IMR-90 (cell line): ENCODE data around the gene ANKRD55. TPM values are rescaled to one million over a fixed set of nuclear protein-coding genes. Genes with fewer than 3 reads are reported as not detected.

ENCODE experiments used
- ATAC-seq: fragments of 200-7000 bp; cut with Tn5 transposase; 2 replicates; pipeline ENCODE4 v1.9.1; 2020; ENCODE audit warnings: low read depth, mild to moderate bottlenecking, moderate library complexity
- BruUV-seq: library from RNA; stranded (reverse); fragments of 400-500 nt; replicated peaks from 2 replicates; lab custom pipeline; 2021; lab: Mats Ljungman, UMichigan
- CTCF ChIA-PET: fragments of 300-600 bp; formaldehyde crosslinking; extraction: SDS; loops from one replicate; lab custom pipeline; 2021; ENCODE audit warnings: antibody characterized with exemption; lab: Yijun Ruan, JAX
- POLR2A ChIA-PET: fragments of 300-600 bp; sonication (Branson Sonifier 250); formaldehyde crosslinking; loops from one replicate; lab custom pipeline; 2022; ENCODE audit warnings: antibody characterized with exemption; ENCODE audit not compliant: unreplicated experiment; lab: Charles Lee
- DNase-seq: peaks from one replicate; pipeline ENCODE4 v3.0.0; 2013
- H2AFZ ChIP-seq: replicated peaks from 2 replicates; pipeline ENCODE3; 2013; ENCODE audit warnings: low read length, mild to moderate bottlenecking; ENCODE audit not compliant: poor library complexity
- H2AK5ac ChIP-seq: 2 replicates; pipeline ENCODE4 v1.6.1; 2013; ENCODE audit warnings: low read depth, low read length, inconsistent platforms
- H2AK9ac ChIP-seq: replicated peaks from 2 replicates; pipeline ENCODE3; 2013; ENCODE audit warnings: mild to moderate bottlenecking, low read depth, low read length, moderate library complexity; ENCODE audit not compliant: poor library complexity
- H2BK120ac ChIP-seq: 2 replicates; pipeline ENCODE4 v1.6.1; 2013; ENCODE audit warnings: low read depth, low read length, inconsistent platforms
- H2BK15ac ChIP-seq: 3 replicates; pipeline ENCODE4 v1.6.1; 2013; ENCODE audit warnings: low read depth, low read length, inconsistent platforms
- H2BK20ac ChIP-seq: 2 replicates; pipeline ENCODE4 v1.6.1; 2013; ENCODE audit warnings: low read depth, mild to moderate bottlenecking, inconsistent platforms, low read length, moderate library complexity
- H2BK5ac ChIP-seq: 2 replicates; pipeline ENCODE4 v1.6.1; 2013; ENCODE audit warnings: mild to moderate bottlenecking, low read depth, low read length, inconsistent platforms; ENCODE audit not compliant: poor library complexity, severe bottlenecking
- H3K14ac ChIP-seq: replicated peaks from 2 replicates; pipeline ENCODE4 v1.6.1; 2013; ENCODE audit warnings: low read depth, low read length, inconsistent platforms
- H3K18ac ChIP-seq: 2 replicates; pipeline ENCODE4 v1.6.1; 2013; ENCODE audit warnings: low read depth, low read length, control low read depth
- H3K23ac ChIP-seq: 2 replicates; pipeline ENCODE4 v1.6.1; 2013; ENCODE audit warnings: low read depth, low read length, inconsistent platforms
- H3K27ac ChIP-seq: 2 replicates; pipeline ENCODE4 v1.5.1; 2013; ENCODE audit warnings: mild to moderate bottlenecking, control low read depth, low read length; ENCODE audit not compliant: insufficient read depth
- H3K27me3 ChIP-seq: 2 replicates; pipeline ENCODE4 v1.6.1; 2013; ENCODE audit warnings: low read length; ENCODE audit not compliant: control insufficient read depth, insufficient read depth
- H3K36me3 ChIP-seq: 2 replicates; pipeline ENCODE4 v1.6.1; 2013; ENCODE audit warnings: low read length, mixed read lengths; ENCODE audit not compliant: control insufficient read depth, insufficient read depth
- H3K4ac ChIP-seq: 2 replicates; pipeline ENCODE4 v1.6.1; 2013; ENCODE audit warnings: low read depth, low read length, inconsistent platforms
- H3K4me1 ChIP-seq: 2 replicates; pipeline ENCODE4 v1.6.1; 2013; ENCODE audit warnings: low read length, mixed read lengths; ENCODE audit not compliant: control insufficient read depth, insufficient read depth
- H3K4me2 ChIP-seq: 2 replicates; pipeline ENCODE4 v1.6.1; 2013; ENCODE audit warnings: low read depth, mild to moderate bottlenecking, control low read depth, low read length, moderate library complexity
- H3K4me3 ChIP-seq: 2 replicates; pipeline ENCODE4 v1.5.1; 2013; ENCODE audit warnings: low read depth, mild to moderate bottlenecking, control low read depth, low read length, moderate library complexity; ENCODE audit not compliant: insufficient read depth
- H3K56ac ChIP-seq: 2 replicates; pipeline ENCODE4 v1.6.1; 2013; ENCODE audit warnings: low read length, inconsistent platforms; ENCODE audit not compliant: insufficient read depth; ENCODE audit errors: extremely low read depth
- H3K79me1 ChIP-seq, 2 experiments: 2 replicates each; pipeline ENCODE4 v1.6.1; 2013; ENCODE audit warnings: low read length in 2 of 2, inconsistent platforms in 1 of 2, low read depth in 1 of 2
- H3K9ac ChIP-seq: 2 replicates; pipeline ENCODE4 v1.6.1; 2013; ENCODE audit warnings: low read depth, low read length, control low read depth
- H3K9me1 ChIP-seq: 2 replicates; pipeline ENCODE4 v1.6.1; 2013; ENCODE audit warnings: low read length, inconsistent platforms; ENCODE audit not compliant: insufficient read depth
- H3K9me3 ChIP-seq: 2 replicates; pipeline ENCODE4 v1.6.1; 2013; ENCODE audit warnings: low read length; ENCODE audit not compliant: control insufficient read depth, insufficient read depth
- H4K20me1 ChIP-seq: 2 replicates; pipeline ENCODE4 v1.6.1; 2013; ENCODE audit warnings: low read length, inconsistent platforms; ENCODE audit not compliant: insufficient read depth
- H4K5ac ChIP-seq: 2 replicates; pipeline ENCODE4 v1.6.1; 2013; ENCODE audit warnings: mild to moderate bottlenecking, low read depth, low read length, control low read depth
- H4K8ac ChIP-seq, 2 experiments: 2 replicates each; pipeline ENCODE4 v1.6.1; 2013; ENCODE audit warnings: low read depth in 2 of 2, low read length in 2 of 2, control low read depth in 1 of 2, inconsistent platforms in 1 of 2
- H4K91ac ChIP-seq: 2 replicates; pipeline ENCODE4 v1.6.1; 2013; ENCODE audit warnings: low read depth, low read length, inconsistent platforms; ENCODE audit not compliant: insufficient read depth
- BHLHE40 ChIP-seq: fragments of 150-350 bp; IDR thresholded peaks from 2 replicates; pipeline ENCODE4 v1.6.1; 2016; ENCODE audit warnings: mild to moderate bottlenecking, low read depth, low read length
- CEBPB ChIP-seq: IDR thresholded peaks from 2 replicates; pipeline ENCODE4 v1.6.1; 2012; ENCODE audit warnings: low read depth, low read length, improper control_type of control experiment
- RAD21 ChIP-seq: IDR thresholded peaks from 2 replicates; pipeline ENCODE4 v1.6.1; 2012; ENCODE audit warnings: low read length, improper control_type of control experiment
- RCOR1 ChIP-seq: IDR thresholded peaks from 2 replicates; pipeline ENCODE4 v1.6.1; 2012; ENCODE audit warnings: mild to moderate bottlenecking, low read length, improper control_type of control experiment; ENCODE audit not compliant: insufficient replicate concordance
- RFX5 ChIP-seq: IDR thresholded peaks from 2 replicates; pipeline ENCODE4 v1.8.0; 2012; ENCODE audit warnings: low read depth, mild to moderate bottlenecking, low read length, moderate library complexity
- USF2 ChIP-seq: fragments of 150-350 bp; IDR thresholded peaks from 2 replicates; pipeline ENCODE4 v1.6.1; 2017; ENCODE audit warnings: mild to moderate bottlenecking, antibody characterized with exemption, low read length, low read depth
- WGBS, 2 experiments: methylation state at CpG; one replicate each; pipeline versions ENCODE4 v1.1.5 to v1.1.7; 2013; ENCODE audit warnings: missing lambda C conversion rate in 2 of 2; ENCODE audit not compliant: insufficient read length in 1 of 2; ENCODE audit errors: extremely low coverage in 2 of 2; 5-methylcytosine and 5-hydroxymethylcytosine counted together
- dilution Hi-C: fragments of 300-500 bp; cut with HindIII; formaldehyde crosslinking; loops from one replicate; pipeline ENCODE4 v1.14.3; 2018; ENCODE audit warnings: low sequenced_read_pairs; ENCODE audit not compliant: unreplicated experiment
- in situ Hi-C: fragments of 300-500 bp; cut with MboI; formaldehyde crosslinking; loops from 3 replicates; pipeline ENCODE4 v1.14.3; 2019; ENCODE audit warnings: low sequenced_read_pairs, inconsistent platforms, mixed read lengths
- intact Hi-C: fragments of 100-400 bp; cut with micrococcal nuclease; formaldehyde crosslinking; loops from 2 replicates; pipeline ENCODE4 v1.10.0; 2022
- polyA plus RNA-seq, 3 experiments: library from polyadenylated mRNA; depleted of rRNA; stranded (reverse); fragments of >200 nt; gene quantifications; 2 replicates each; pipeline ENCODE4 v1.2.3, GENCODE V29; 2012; ENCODE audit warnings: low replicate concordance in 1 of 3
- total RNA-seq: library from RNA; depleted of rRNA; stranded (reverse); fragments of >200 nt; gene quantifications from 2 replicates; pipeline ENCODE4 v1.2.3, GENCODE V29; 2012

Gene ANKRD55
- total and polyA plus RNA-seq, 2 of the 4 experiments (the other 2 are of a cell fraction): not detected

GRCh38 chr5:56060276-56061110 is 172.6 kb downstream of the ANKRD55 start:
- H3K4ac ChIP-seq: peak overlapping the region; percentile 50
- no peaks in the 10 kb centered on the region for H3K27me3 ChIP-seq
- DNase-seq: no peak
- H2BK20ac ChIP-seq: peak overlapping the region; percentile 62
- H3K18ac ChIP-seq: 0 out of 2 replicates have a peak overlapping the region, but pooled peaks have one; percentile 44
- no peaks in the 10 kb centered on the region for H3K36me3 ChIP-seq
- in situ Hi-C loops: no loop called here
- no peak overlapping the region for H3K56ac ChIP-seq
- ChIA-PET CTCF (no interaction called here), POLR2A (no interaction called here)
- no peak overlapping the region for H2BK5ac ChIP-seq
- peak overlapping the region; percentile 4; the same call in 1 of the 2 replicates for H3K14ac ChIP-seq
- no peak for ATAC-seq
- no TSS peak for BruUV-seq
- H2BK15ac ChIP-seq: peak overlapping the region; percentile 25; the same call in 1 of the 3 replicates
- H2AFZ ChIP-seq: no peak overlapping the region
- H2BK120ac ChIP-seq: peak overlapping the region; percentile 35; the same call in 1 of the 2 replicates
- H3K4me3 ChIP-seq: no peak overlapping the region
- no peak for TF ChIP-seq BHLHE40
- no peak for TF ChIP-seq RCOR1
- no peak for TF ChIP-seq RAD21
- TF ChIP-seq RFX5: no peak
- TF ChIP-seq USF2: no peak
- TF ChIP-seq CEBPB: no peak
- peak overlapping the region; percentile 37 for H2AK5ac ChIP-seq
- H3K23ac ChIP-seq: no peak overlapping the region
- peaks cover 10% of the 10 kb centered on the region for H3K9me1 ChIP-seq
- no peaks in the 10 kb centered on the region for H3K79me1 ChIP-seq
- H4K5ac ChIP-seq: 0 out of 2 replicates have a peak overlapping the region, but pooled peaks have one; percentile 47
- no peaks in the 10 kb centered on the region for H3K9me3 ChIP-seq
- dilution Hi-C loops: no loop called here
- peak overlapping the region; percentile 70 for H4K91ac ChIP-seq
- no peak overlapping the region for H3K27ac ChIP-seq
- no peak overlapping the region for H4K8ac ChIP-seq
- H3K9ac ChIP-seq: no peak overlapping the region
- H2AK9ac ChIP-seq: no peak overlapping the region
- peaks cover 7% of the 10 kb centered on the region for H3K4me1 ChIP-seq
- H4K20me1 ChIP-seq: no peaks in the 10 kb centered on the region
- intact Hi-C loops: no loop called here
- H3K4me2 ChIP-seq: no peak overlapping the region
- 71% methylated on average over 3 of the region's 10 CpGs; no CpG with 5 or more reads in 1 of the 2 experiments for WGBS, 2 experiments
